ENCODE results near the gene UBP1.
"Not testable (repeated sequence)": the region's sequence is repeated elsewhere in the genome, so short reads cannot be mapped to it uniquely, and the experiment has no call there.

The UBP1 gene

GRCh38 chr3:33388374-33389100 is 51.7 kb downstream of the UBP1 start:
- DNase-seq, result no peak

GRCh38 chr3:33386631-33387030 is 53.6 kb downstream of the UBP1 start:
- DNase-seq, result no peak

- no peak for DNase-seq
Observed at GRCh38 chr3:33385423-33385822, 54.8 kb downstream of the UBP1 start.

- DNase-seq, result no peak
Observed at GRCh38 chr3:33383951-33384350, 56.3 kb downstream of the UBP1 start.

- DNase-seq, result peak; percentile 21
Observed at GRCh38 chr3:33380653-33381052, 59.6 kb downstream of the UBP1 start.

- peak; percentile 12 for DNase-seq
Observed at GRCh38 chr3:33377931-33378330, 62.3 kb downstream of the UBP1 start.

GRCh38 chr3:33377489-33377888 is 62.7 kb downstream of the UBP1 start:
- DNase-seq, result no peak

- DNase-seq, result no peak
Observed at GRCh38 chr3:33373082-33373437, 67.1 kb downstream of the UBP1 start.

GRCh38 chr3:33372218-33373081 is 67.8 kb downstream of the UBP1 start:
- DNase-seq, result peak; percentile 68

GRCh38 chr3:33364531-33365128 is 75.6 kb downstream of the UBP1 start:
- no peak for DNase-seq

- no peak for DNase-seq
Observed at GRCh38 chr3:33364060-33364459, 76.1 kb downstream of the UBP1 start.

GRCh38 chr3:33363113-33363800 is 76.9 kb downstream of the UBP1 start:
- no peak for DNase-seq

- peak; percentile 67 for DNase-seq
Observed at GRCh38 chr3:33360136-33360825, 79.9 kb downstream of the UBP1 start.

GRCh38 chr3:33358172-33358781 is 81.9 kb downstream of the UBP1 start:
- no peak for DNase-seq

- DNase-seq, result no peak
Observed at GRCh38 chr3:33355611-33356010, 84.6 kb downstream of the UBP1 start.

GRCh38 chr3:33339758-33340157 is 100.4 kb downstream of the UBP1 start:
- DNase-seq, result no peak

- not testable (repeated sequence) for DNase-seq
Observed at GRCh38 chr3:33338936-33339465, 101.2 kb downstream of the UBP1 start.
